HepG2 (cell line): ENCODE results near the gene ROMO1. TPM values are rescaled to one million over a fixed set of nuclear protein-coding genes. Genes with fewer than 3 reads are reported as not detected.
A peak's percentile ranks its signal among the peaks of the same experiment; 100 is the strongest.

Source experiments
- AGO1 ChIP-seq: fragments of 200-400 bp; formaldehyde crosslinking; IDR thresholded peaks from 2 replicates; pipeline ENCODE4 v1.6.1; 2017; ENCODE audit warnings: mild to moderate bottlenecking, low read depth, low read length, moderate library complexity; ENCODE audit not compliant: poor library complexity, severe bottlenecking
- AHDC1 ChIP-seq: sonication (generic); formaldehyde crosslinking; IDR thresholded peaks from 2 replicates; pipeline ENCODE4 v1.5.1; 2020; ENCODE audit warnings: mild to moderate bottlenecking, missing genetic modification reagents, borderline replicate concordance
- ATM ChIP-seq: fragments of 450-650 bp; IDR thresholded peaks from 2 replicates; pipeline ENCODE4 v1.7.1; 2017; ENCODE audit warnings: mild to moderate bottlenecking, borderline replicate concordance
- BRD4 ChIP-seq: sonication (generic); formaldehyde crosslinking; IDR thresholded peaks from 2 replicates; pipeline ENCODE4 v1.4.0; 2020; ENCODE audit warnings: missing genetic modification reagents
- EED ChIP-seq: sonication (generic); formaldehyde crosslinking; IDR thresholded peaks from 2 replicates; pipeline ENCODE4 v1.5.0; 2020; ENCODE audit warnings: mild to moderate bottlenecking, missing genetic modification reagents
- ESRRA ChIP-seq: sonication (generic); formaldehyde crosslinking; IDR thresholded peaks from 2 replicates; pipeline ENCODE4 v1.5.1; 2020; ENCODE audit warnings: mild to moderate bottlenecking, low read depth, missing genetic modification reagents
- KDM2A ChIP-seq: sonication (generic); formaldehyde crosslinking; IDR thresholded peaks from 2 replicates; pipeline ENCODE4 v1.4.0; 2020; ENCODE audit warnings: low read depth, missing genetic modification reagents, borderline replicate concordance
- LBX2 ChIP-seq: sonication (generic); formaldehyde crosslinking; IDR thresholded peaks from 2 replicates; pipeline ENCODE4 v1.5.0; 2020; ENCODE audit warnings: missing genetic modification reagents, mild to moderate bottlenecking, borderline replicate concordance
- MAF1 ChIP-seq: sonication (generic); formaldehyde crosslinking; IDR thresholded peaks from 2 replicates; pipeline ENCODE4 v1.5.0; 2020; ENCODE audit warnings: missing genetic modification reagents, borderline replicate concordance
- MLX ChIP-seq: IDR thresholded peaks from 2 replicates; pipeline ENCODE4 v1.6.1; 2016
- PHF20 ChIP-seq: sonication (generic); formaldehyde crosslinking; IDR thresholded peaks from 2 replicates; pipeline ENCODE4 v1.5.0; 2020; ENCODE audit warnings: mild to moderate bottlenecking, missing genetic modification reagents
- RBFOX2 ChIP-seq: fragments of 200-400 bp; formaldehyde crosslinking; IDR thresholded peaks from 2 replicates; pipeline ENCODE4 v1.6.1; 2017; ENCODE audit warnings: low read depth, mild to moderate bottlenecking, low read length
- RXRA ChIP-seq: sonication (generic); formaldehyde crosslinking; IDR thresholded peaks from 2 replicates; pipeline ENCODE4 v1.5.1; 2020; ENCODE audit warnings: missing genetic modification reagents
- SNAPC4 ChIP-seq: sonication (generic); formaldehyde crosslinking; IDR thresholded peaks from 2 replicates; pipeline ENCODE4 v1.4.0; 2020; ENCODE audit warnings: mild to moderate bottlenecking, missing genetic modification reagents
- ZNF382 ChIP-seq: sonication (generic); formaldehyde crosslinking; IDR thresholded peaks from 2 replicates; pipeline ENCODE4 v1.5.0; 2020; ENCODE audit warnings: missing genetic modification reagents, mild to moderate bottlenecking, borderline replicate concordance
- ZNF674 ChIP-seq: sonication (generic); formaldehyde crosslinking; IDR thresholded peaks from 2 replicates; pipeline ENCODE4 v1.5.0; 2020; ENCODE audit warnings: low read depth, mild to moderate bottlenecking, missing genetic modification reagents
- ZNF709 ChIP-seq: sonication (generic); formaldehyde crosslinking; IDR thresholded peaks from 2 replicates; pipeline ENCODE4 v1.5.0; 2020; ENCODE audit warnings: mild to moderate bottlenecking, missing genetic modification reagents
- ZNF841 ChIP-seq: sonication (generic); formaldehyde crosslinking; IDR thresholded peaks from 2 replicates; pipeline ENCODE4 v1.8.1; 2023; ENCODE audit warnings: missing genetic modification reagents, borderline replicate concordance
- polyA plus RNA-seq, 8 experiments: library from polyadenylated mRNA; depleted of rRNA in 3 of 8; stranded (reverse) in 7 of 8; unstranded in 1 of 8; fragments of >200 nt; fragmentation: Illumina TruSeq in 4 of 8; extraction: Trizol in 4 of 8; gene quantifications; 2 replicates each; pipeline versions ENCODE4 v1.2.1 to v1.2.3, GENCODE V29; 2011 to 2016; ENCODE audit warnings: low read depth in 4 of 8, missing spikeins in 1 of 8, mixed read lengths in 1 of 8; ENCODE audit not compliant: insufficient read depth in 1 of 8
- total RNA-seq, 5 experiments: library from RNA; depleted of rRNA; stranded (reverse); fragments of >200 nt; fragmentation: Illumina TruSeq; extraction: Trizol; gene quantifications; 2 replicates each; pipeline ENCODE4 v1.2.3, GENCODE V29; 2016; ENCODE audit warnings: low read depth in 1 of 5

ROMO1 gene
- total and polyA plus RNA-seq, 2 of the 13 experiments (the other 11 are each of a cell fraction or from before 2014, with no cell fraction given) = 636 to 755 TPM

- peak; percentile 83; the same call in 1 of the 2 replicates for TF ChIP-seq SNAPC4 (CRISPR knock-in tag)
- no peak for TF ChIP-seq MAF1 (CRISPR knock-in tag)
- TF ChIP-seq ZNF841 (CRISPR knock-in tag) = no peak
- TF ChIP-seq AGO1 = no peak
- 0 out of 2 replicates have a peak, but pooled peaks have one; percentile 19 for TF ChIP-seq EED (CRISPR knock-in tag)
- no peak for TF ChIP-seq AHDC1 (CRISPR knock-in tag)
- TF ChIP-seq ZNF382 (CRISPR knock-in tag) = no peak
- peak; percentile 66; the same call in 1 of the 2 replicates for TF ChIP-seq LBX2 (CRISPR knock-in tag)
- no peak for TF ChIP-seq RBFOX2
- TF ChIP-seq BRD4 (CRISPR knock-in tag) = no peak
- no peak for TF ChIP-seq ZNF674
- no peak; the same call in 1 of the 2 replicates for TF ChIP-seq KDM2A
- no peak for TF ChIP-seq ATM
- TF ChIP-seq ESRRA (CRISPR knock-in tag) = peak; percentile 62; the same call in 1 of the 2 replicates
- 0 out of 2 replicates have a peak, but pooled peaks have one; percentile 22 for TF ChIP-seq MLX (CRISPR knock-in tag)
- peak; percentile 45; the same call in 1 of the 2 replicates for TF ChIP-seq PHF20 (CRISPR knock-in tag)
- TF ChIP-seq ZNF709 (CRISPR knock-in tag) = no peak
- no peak for TF ChIP-seq RXRA (CRISPR knock-in tag)
Observed at GRCh38 chr20:35697696-35698297, 1.4 kb upstream of the ROMO1 start (continued).
